Stromal cell of bone marrow (primary cell): ENCODE measurements around the gene NECTIN2.
"Not testable (repeated sequence)": the region's sequence is repeated elsewhere in the genome, so short reads cannot be mapped to it uniquely, and the experiment has no call there.

Source experiments
- DNase-seq: peaks from one replicate; pipeline ENCODE4 v3.0.0-alpha.2; 2012; ENCODE audit warnings: low read depth

The NECTIN2 gene

DNA sequence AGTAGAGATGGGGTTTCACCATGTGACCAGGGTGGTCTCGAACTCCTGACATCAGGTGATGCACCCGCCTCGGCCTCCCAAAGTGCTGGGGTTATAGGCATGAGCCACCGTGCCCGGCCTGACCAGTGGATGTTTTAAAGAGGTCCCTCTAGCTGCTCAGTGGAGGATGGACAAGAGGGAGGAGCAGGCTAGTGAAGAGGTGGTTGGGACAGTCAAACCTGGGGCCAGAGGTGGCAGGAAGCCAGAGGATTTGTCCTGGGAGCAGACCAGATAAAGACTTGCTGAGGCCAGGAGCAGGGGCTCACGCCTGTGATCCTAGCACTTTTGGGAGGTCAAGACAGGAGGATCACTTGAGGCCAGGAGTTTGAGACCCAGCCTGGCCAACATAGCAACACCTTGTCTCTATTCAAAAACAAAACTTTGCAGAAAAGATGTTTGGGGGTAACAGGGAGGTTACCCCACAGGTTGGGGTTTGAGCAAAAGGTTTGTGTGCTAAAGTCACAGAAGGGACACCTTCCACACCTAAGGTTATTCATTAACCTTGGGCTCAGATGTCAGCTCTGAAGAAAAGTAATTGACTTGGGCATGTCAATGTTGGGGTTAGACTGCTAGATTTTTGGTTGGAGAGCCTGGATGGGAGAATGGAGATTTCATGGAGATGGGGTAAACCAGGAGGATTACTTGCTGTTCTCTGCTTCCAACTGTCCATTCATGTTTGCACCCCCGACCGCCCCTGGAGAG, 28.2 kb upstream of the NECTIN2 start:
- DNase-seq, result no peak

DNA sequence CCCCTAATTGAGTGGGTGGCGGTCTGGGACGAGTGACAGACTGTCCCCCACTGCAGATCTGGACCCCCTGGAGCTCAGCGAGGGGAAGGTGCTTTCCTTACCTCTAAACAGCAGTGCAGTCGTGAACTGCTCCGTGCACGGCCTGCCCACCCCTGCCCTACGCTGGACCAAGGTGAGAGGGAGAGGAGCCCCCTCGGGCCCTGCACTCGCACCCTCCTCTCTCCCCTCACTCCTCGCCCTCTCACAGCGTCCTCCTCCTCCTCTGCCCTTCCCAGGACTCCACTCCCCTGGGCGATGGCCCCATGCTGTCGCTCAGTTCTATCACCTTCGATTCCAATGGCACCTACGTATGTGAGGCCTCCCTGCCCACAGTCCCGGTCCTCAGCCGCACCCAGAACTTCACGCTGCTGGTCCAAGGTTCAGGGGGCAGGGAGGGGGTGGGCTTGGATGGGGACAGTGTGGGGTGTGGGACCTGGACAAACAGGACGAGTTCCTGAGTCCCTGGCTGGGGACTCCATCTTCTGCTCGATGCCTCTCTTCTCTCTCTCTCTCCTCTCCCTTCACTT, 27.5 kb upstream of the NECTIN2 start:
- no peak for DNase-seq

DNA sequence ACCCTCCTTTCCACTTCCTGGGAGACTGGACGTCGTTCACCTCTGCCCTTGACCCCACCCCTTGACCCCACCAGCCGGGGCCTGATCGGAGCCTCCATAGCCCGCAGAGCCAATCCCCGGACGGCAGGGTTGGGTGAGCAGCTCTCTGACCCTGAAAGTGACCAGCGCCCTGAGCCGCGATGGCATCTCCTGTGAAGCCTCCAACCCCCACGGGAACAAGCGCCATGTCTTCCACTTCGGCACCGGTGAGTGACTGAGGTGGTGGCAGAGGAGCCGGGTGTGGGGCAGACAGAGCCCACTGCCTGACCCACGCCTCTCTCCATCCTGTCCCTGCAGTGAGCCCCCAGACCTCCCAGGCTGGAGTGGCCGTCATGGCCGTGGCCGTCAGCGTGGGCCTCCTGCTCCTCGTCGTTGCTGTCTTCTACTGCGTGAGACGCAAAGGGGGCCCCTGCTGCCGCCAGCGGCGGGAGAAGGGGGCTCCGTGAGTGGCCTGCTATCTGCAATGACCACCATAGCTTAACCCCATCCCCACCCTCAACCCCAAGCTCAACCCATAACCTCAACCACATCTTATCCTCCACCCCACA, 26.8 kb upstream of the NECTIN2 start:
- no peak for DNase-seq

DNA sequence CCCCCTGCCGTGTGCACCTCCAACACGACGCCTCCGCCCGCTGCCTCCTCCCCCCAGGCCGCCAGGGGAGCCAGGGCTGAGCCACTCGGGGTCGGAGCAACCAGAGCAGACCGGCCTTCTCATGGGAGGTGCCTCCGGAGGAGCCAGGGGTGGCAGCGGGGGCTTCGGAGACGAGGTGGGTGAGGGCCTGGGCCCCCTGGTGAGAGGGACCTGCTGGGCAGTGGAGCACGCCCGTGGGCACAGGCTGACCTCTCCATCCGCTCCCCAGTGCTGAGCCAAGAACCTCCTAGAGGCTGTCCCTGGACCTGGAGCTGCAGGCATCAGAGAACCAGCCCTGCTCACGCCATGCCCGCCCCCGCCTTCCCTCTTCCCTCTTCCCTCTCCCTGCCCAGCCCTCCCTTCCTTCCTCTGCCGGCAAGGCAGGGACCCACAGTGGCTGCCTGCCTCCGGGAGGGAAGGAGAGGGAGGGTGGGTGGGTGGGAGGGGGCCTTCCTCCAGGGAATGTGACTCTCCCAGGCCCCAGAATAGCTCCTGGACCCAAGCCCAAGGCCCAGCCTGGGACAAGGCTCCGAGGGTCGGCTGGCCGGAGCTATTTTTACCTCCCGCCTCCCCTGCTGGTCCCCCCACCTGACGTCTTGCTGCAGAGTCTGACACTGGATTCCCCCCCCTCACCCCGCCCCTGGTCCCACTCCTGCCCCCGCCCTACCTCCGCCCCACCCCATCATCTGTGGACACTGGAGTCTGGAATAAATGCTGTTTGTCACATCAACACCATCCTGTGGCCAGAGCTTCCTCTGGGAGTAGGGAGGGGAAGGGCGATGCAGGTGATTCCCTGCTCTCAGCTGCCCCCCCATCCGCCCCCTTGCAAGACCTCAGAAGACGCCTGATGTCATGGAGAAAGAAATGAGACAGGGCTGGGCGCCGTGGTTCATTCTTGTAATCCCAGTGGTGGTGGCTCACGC, 25.2 kb upstream of the NECTIN2 start:
- DNase-seq, result no peak

DNA sequence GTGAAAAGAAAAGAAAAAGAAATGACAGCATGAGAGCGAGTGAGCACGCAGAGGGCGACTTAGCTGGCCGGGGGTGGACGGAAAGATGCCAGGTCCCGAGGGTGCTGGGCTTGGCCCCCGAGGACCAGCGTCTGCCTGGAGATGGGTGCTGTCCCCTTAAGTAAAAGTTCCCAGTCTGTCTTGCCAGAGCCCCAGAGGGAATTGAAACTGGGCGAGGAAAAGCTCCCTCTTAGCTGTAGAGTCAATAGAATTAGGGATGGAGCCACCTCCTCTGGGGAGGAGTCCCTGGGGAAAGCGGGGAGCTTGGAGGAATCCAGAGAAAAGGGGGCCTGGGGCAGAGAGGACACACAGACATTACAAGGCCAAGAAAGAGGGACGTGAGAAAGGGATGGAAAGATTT, 23.9 kb upstream of the NECTIN2 start:
- no peak for DNase-seq

DNA sequence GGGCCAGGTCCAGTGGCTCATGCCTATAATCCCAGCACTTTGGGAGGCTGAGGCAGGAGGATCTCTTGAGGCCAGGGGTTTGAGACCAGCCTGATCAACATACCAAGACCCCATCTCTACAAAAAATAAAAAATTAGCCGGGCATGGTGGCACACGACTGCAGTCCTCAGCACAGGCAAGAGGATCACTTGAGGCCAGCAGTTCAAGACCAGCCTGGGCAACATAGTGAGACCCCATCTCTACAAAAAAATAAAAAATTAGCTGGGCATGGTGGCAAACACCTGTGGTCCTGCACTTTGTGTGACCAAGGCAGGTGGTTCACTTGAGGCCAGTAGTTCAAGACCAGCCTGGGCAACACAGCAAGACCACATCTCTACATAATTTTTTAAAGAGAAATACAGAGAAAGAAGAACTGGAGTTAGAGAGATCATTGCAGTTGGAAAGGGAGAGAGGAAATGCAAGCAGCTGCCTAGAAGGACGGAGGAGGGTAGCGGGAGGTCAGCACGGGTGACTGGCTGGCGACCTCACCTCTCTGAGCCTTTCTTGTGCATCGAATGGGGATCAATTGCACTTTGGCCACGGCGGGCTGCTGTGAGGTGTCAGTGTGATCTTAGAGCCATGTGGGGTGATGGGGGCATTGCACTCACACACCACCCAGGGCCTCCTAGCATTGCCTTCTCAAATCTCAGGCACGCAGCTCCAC, 23.3 kb upstream of the NECTIN2 start:
- DNase-seq, result no peak

DNA sequence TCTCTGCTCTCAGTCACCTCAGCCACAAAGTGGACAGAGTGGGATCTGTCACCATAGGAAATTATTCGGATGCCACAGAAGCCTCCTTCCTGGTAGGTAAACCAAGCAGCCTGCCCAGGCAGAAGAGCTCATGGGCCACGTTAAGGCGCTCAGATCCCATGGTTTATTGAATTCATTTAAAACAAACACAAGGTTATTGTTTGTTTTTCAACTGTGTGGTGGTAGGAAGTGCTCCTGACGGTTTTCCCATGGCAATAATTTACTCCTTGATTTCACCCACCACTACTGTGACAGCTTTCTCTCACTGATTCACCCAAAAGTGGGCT, 22.8 kb upstream of the NECTIN2 start:
- no peak for DNase-seq

DNA sequence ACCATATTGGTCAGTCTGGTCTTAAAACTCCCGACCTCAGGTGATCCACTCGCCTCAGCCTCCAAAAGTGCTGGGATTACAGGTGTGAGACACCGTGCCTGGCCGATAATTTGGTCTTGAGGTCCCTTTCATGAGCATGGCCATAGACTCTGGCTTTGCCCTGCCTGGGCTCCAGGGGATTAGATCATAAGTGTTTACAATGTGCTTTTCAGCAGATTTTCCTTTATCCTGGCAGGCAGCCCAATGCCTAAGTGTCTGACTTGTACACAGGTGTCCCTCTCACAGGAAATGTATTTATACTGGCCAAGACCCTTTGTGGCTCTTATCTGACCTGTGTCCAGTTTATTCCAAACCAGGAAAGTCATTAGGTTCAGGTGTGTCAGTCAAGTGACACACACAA, 21.3 kb upstream of the NECTIN2 start:
- no peak for DNase-seq

DNA sequence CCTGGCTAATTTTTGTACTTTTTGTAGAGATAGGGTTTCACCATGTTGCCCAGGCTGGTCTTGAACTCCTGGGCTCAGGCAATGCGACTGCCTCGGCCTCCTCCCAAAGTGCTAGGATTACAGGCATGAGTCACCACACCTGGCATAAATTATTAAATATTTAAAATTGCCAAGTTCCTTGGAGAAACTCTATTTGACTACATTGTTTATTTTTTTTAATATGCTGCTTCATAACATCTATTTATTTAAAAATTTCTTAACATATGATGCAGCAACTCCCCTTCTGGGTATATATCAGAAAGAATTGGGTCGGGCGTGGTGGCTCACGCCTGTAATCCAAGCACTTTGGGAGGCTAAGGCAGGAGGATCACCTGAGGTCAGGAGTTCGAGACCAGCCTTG, 13.2 kb upstream of the NECTIN2 start:
- DNase-seq, result not testable (repeated sequence)

DNA sequence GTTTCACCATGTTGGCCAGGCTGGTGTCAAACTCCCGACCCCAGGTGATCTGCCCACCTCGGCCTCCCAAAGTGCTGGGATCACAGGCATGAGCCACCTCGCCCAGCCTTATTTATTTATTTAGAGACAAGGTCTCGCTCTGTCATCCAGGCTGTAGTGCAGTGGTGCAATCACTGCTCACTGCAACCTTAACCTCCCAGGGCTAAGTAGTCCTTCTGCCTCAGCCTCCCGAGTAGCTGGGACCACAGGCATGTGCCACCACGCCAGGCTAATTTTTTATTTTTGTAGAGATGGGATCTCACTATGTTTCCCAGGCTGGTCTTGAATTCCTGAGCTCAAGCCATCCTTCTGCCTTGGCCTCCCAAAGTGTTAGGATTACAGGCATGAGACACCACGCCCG, 11.7 kb upstream of the NECTIN2 start:
- DNase-seq, result not testable (repeated sequence)

DNA sequence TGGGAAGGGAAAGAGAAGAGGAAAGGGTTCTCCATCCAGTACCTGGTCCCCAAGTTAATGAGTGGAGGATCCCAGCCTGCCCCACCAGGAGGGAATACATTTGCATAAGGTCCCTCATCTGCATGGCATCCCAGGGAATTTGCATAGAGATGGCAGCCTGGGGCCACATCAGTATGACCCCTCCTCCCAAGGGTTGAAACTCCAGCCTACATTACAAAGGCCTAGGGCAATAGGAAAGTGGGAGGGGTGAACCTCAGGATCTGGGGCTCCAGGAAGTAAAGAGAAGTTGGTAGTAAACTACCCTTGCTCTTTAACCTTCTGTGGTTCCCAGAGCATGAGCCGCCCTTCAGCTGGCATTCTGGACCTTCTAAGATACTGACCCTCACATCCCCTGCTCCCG, 6.8 kb upstream of the NECTIN2 start:
- no peak for DNase-seq

DNA sequence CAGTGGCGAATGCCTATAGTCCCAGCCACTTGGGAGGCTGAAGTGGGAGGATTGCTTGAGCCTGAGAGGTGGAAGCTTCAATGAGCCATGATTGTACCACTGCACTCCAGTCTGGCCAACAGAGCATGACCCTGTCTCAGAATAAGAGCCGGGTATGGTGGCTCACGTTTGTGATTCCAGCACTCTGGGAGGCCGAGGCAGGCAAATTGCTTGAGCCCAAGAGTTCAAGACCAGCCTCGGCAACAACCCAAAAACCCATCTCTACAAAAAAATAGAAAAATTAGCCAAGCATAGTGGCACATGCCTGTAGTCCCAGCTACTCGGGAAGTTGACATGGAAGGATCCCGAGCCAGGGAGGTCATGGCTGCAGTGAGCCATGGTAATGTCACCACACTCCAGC, 5.3 kb upstream of the NECTIN2 start:
- no peak for DNase-seq

DNA sequence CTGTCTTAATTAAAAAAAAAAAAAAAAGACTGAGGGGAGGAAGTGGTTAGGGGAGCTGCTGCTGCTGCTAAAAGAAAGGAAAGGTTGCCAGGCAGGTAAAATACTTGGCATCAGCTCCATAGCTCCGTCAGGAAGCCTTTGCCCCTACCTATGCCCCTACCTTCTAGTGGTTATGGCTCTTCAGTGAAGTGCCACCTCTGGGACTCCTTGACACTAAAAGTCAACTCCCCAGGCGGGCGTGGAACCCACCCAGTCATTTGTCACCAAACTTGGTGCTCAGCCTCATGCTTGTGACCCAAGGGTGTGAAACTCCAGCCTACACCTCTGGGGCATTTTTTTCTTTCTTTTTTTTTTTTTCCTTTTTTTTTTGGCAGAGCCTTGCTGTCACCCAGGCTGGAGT, 4.9 kb upstream of the NECTIN2 start:
- no peak for DNase-seq

DNA sequence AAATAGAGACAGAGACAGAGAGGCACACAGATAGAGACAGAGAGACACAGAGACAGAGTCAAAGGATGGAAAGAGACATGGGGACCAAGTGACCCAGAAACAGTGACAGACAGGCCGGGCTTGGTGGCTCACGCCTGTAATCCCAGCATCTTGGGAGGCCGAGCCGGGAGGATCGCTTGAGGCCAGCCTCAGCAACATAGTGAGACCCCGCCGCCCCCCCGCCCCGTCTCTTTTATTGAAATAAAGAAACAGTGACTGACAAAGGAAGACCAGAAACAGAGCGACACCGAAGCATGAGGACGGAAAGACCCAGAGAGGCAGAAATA, 848 bp upstream of the NECTIN2 start:
- DNase-seq, result no peak

DNA sequence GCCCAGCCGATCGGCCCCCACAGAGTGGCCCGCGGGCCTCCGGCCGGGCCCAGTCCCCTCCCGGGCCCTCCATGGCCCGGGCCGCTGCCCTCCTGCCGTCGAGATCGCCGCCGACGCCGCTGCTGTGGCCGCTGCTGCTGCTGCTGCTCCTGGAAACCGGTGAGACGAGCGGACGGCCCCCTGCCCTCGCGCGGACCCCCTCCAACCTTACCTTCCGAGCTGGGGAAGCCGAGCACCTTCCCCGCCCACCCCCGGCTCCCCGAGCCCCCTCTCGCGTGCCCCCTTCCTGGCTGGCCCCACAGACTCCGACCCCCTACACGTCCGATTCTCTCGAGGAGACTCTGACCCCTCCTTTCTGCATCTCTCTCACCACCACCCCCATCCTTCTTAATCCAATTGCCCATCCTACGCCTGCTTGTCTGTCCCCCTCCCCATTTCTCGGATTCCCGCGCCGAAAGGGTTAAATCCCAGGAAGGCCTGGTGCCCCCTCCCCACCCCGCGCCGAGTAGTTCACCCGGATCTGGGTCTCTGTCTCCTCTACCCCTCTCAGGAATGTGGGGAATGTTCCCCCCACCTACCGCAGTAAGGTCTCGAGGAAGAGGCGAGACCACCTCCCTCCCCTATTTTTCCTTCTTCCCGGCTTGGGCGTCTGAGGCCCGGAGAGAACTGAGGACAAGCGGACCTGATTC, 502 bp downstream of the NECTIN2 start:
- no peak for DNase-seq

DNA sequence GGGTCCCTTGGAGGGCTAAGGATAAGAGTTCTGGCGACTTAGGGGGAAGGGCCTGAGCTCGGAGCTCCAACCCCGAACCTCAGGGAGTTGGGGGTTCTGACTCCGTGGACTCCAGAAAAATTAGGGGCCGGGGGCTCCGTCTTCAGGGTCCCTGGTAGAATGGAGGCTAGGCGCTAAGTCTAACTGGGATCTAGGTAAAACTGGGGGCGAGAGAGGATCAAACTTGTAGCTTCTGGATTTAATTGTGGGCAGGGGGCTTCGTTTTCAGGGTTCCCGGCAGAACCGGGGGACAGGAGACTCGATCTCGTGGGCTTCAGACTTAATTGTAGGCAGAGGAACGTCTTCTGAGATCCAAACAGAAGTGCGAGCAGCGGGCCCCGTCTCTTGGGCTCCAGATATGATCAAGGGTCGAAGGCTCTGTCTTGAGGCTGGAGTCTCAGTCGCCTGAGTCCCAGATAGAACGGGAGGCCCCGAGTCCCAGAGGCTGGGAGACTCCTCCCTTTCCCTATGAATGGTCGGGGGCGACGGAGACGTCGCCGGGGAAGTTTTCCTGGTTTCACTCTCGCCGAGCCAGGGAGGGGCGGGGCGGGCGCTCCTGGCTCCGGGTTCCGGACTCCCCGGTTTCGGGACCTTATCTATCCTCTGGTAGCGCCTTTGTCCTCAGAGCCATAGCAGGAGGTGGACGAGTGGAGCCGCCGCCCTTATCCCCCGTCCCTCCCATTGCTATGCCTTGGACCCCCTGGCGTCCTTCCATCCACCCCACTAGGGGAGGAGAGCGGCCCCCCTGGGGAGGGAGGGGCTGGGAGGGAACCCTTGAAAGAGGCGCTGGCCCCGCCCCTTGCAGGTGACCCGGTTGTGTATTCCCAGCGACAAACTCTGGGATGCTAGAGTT, 1.3 kb downstream of the NECTIN2 start:
- peak; percentile 43 for DNase-seq

DNA sequence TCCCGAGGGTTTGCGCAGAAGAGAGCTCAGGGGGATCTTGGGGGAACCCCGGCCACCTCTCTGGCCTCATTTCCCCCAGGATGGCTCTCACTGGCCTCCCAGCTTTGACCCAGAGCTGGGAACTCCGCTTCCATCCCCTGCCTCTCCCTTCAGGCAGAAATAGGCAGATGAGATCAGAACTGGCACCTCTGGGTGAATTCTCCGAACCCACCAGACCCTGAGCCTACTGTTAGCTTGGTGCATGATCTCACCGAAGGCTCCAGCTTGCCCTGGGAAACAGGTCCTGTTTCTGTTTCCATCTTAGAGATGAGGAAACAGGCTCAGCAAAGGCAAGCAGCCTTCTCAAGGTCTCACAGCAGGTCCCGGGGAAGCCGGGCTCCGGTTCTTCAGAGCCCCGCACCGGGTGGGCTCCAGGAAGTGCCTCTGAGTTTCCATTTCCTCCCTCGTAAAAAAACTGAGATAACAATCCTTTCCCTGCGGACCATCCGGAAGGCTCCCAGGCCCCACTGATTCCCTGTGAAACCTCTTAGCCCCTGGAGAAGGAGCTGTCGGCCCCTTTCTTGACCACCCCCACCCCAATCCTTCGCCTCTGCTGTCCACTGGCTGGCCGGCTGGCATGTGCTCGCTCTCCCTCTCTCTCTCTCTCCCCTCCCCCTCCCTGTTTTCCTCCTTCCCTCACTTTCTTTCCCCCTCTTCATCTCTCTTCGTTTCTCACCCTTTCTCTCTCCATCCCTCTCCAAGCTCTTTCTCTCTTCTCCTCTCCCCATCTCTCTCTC, 2.1 kb downstream of the NECTIN2 start:
- DNase-seq, result no peak

DNA sequence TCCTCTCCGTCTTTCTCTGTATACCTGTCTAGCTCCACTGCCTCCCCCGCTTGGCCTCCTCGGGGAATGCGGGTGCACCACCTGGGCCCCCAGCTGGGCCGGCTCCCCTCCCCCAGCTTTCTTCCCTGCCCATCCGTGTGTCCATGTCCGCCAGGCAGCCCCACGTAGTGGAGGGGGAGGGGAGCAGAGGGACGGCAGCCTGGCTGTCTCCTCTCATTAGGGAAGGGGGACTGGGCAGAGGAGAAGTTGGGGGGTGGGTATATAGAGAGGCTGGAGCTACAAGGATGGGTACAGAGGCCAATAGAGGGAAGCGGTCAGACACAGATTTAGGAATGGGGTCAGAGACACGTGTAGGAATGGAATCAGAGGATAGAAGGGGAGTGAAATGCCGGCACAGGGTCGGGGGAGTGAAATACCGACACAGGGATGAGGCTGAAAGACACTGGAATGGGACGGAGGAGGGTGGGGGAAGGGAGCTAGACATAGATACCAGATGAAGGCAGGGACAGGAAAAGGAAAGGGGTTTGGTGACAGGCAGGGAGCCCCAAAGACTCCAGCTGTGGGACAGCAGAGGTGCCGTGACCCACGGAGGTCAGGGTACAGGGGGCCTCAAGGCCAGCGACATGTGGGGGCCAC, 2.8 kb downstream of the NECTIN2 start:
- DNase-seq, result no peak

DNA sequence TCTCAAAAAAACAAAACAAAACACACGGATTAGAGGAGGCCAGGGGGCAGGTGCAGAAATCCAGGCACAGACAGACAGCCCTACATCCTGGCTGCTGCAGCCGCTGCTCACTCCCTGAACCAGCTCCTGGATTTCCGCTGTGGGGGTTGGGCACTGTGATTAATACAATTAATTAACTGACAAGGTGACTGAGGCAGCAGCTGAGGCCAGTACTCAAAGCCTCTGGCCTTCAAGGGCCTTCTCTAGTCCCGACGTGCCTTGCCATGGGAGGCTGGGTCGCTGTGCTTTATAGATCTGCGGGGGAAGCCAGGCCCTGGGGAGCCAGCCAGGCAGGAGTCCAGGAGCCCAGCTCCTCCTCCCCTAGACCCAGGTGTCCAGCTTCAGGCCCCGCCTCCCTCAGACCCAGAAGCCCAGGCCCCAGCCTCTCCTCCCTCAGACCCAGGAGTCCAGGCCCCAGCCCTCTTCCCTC, 4.6 kb downstream of the NECTIN2 start:
- DNase-seq, result no peak
